Caco-2 (cell line): ENCODE results near the gene GULP1. TPM values are rescaled to one million over a fixed set of nuclear protein-coding genes. Genes with fewer than 3 reads are reported as not detected.

Source experiments
- BruUV-seq: library from RNA; stranded (reverse); fragments of 400-500 nt; replicated peaks from 2 replicates; lab custom pipeline; 2021; lab: Mats Ljungman, UMichigan
- CTCF ChIA-PET: fragments of 300-600 bp; sonication (Branson Sonifier 250); formaldehyde crosslinking; loops from one replicate; lab custom pipeline; 2022; ENCODE audit warnings: antibody characterized with exemption; lab: Charles Lee
- POLR2A ChIA-PET: fragments of 300-600 bp; sonication (Branson Sonifier 250); formaldehyde crosslinking; loops from one replicate; lab custom pipeline; 2022; ENCODE audit warnings: antibody characterized with exemption; lab: Charles Lee
- DNase-seq, 2 experiments: peaks; one replicate each; pipeline versions ENCODE4 v3.0.0 to v3.0.0-alpha.2; 2020 to 2022
- H3K27me3 ChIP-seq: replicated peaks from 2 replicates; pipeline ENCODE4 v1.6.0; 2011; ENCODE audit warnings: low read length; ENCODE audit not compliant: control insufficient read depth, insufficient read depth
- H3K36me3 ChIP-seq: 2 replicates; pipeline ENCODE4 v1.5.1; 2011; ENCODE audit warnings: low read length; ENCODE audit not compliant: control insufficient read depth, insufficient read depth
- H3K4me1 ChIP-seq: fragments of 250-450 bp; sonication (Bioruptor Pico); 2 replicates; pipeline ENCODE4 v1.5.1; 2020; ENCODE audit warnings: mild to moderate bottlenecking
- H3K4me3 ChIP-seq: 2 replicates; pipeline ENCODE4 v1.5.1; 2011; ENCODE audit warnings: low read depth, mild to moderate bottlenecking, control low read depth, low read length
- H3K9me3 ChIP-seq: fragments of 250-450 bp; sonication (Bioruptor Pico); 2 replicates; pipeline ENCODE4 v1.5.1; 2020; ENCODE audit warnings: mild to moderate bottlenecking, moderate library complexity
- H3K27ac Mint-ChIP-seq: one replicate; pipeline ENCODE4 v1.8.0; 2022; ENCODE audit warnings: mixed read lengths; ENCODE audit not compliant: unreplicated experiment
- H3K27me3 Mint-ChIP-seq: one replicate; pipeline ENCODE4 v1.8.0; 2022; ENCODE audit warnings: mixed read lengths; ENCODE audit not compliant: insufficient read depth, unreplicated experiment
- H3K36me3 Mint-ChIP-seq: one replicate; pipeline ENCODE4 v1.8.0; 2022; ENCODE audit warnings: mild to moderate bottlenecking, mixed read lengths; ENCODE audit not compliant: insufficient read depth, unreplicated experiment
- H3K4me1 Mint-ChIP-seq: one replicate; pipeline ENCODE4 v1.8.0; 2022; ENCODE audit warnings: low read depth, mixed read lengths; ENCODE audit not compliant: unreplicated experiment
- H3K4me3 Mint-ChIP-seq: one replicate; pipeline ENCODE4 v1.8.0; 2022; ENCODE audit warnings: mild to moderate bottlenecking, moderate library complexity, mixed read lengths; ENCODE audit not compliant: unreplicated experiment
- H3K9me3 Mint-ChIP-seq: one replicate; pipeline ENCODE4 v1.8.0; 2022; ENCODE audit warnings: mixed read lengths; ENCODE audit not compliant: unreplicated experiment
- intact Hi-C: fragments of 100-400 bp; cut with micrococcal nuclease; formaldehyde crosslinking; loops from one replicate; pipeline ENCODE4 v1.10.0; 2022; ENCODE audit not compliant: unreplicated experiment
- total RNA-seq: library from RNA; stranded (reverse); gene quantifications from 2 replicates; pipeline ENCODE4 v1.2.3, GENCODE V29; 2022
- TF ChIP-seq, protein P1 (sequence below), 2 experiments: fragments of 200-600 bp in 1 of 2; IDR thresholded peaks; 1 replicate in 1 of 2; 2 replicates in 1 of 2; pipeline versions ENCODE4 v1.5.1 to v1.8.0; 2011 to 2022; ENCODE audit warnings: antibody characterized with exemption in 1 of 2, control low read depth in 1 of 2, inconsistent platforms in 1 of 2, low read depth in 1 of 2, low read length in 1 of 2, mild to moderate bottlenecking in 1 of 2, moderate library complexity in 1 of 2; ENCODE audit not compliant: insufficient read depth in 1 of 2, severe bottlenecking in 1 of 2, unreplicated experiment in 1 of 2

GULP1 gene
- total RNA-seq, 1 experiment from 2014 or later, result 32.4 TPM

DNA sequence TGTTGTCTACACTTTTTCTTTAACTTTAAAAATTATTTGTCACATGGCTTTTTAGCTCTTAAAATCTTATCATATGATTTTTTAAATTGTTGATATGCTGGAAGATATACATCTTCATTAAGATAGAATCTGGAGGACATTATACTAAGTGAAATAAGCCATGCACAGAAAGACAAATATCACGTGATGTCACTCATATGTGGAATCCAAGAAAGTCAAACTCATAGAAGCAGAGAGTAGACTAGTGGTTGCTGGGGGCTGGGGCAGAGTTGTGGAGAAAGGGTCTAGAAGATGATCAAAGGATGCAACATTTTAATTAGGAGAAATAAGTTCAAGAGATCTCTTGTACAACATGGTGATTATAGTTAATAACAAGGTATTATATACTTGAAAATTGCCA lies 280.9 kb downstream of the GULP1 start:
- CTCF ChIA-PET, result no interaction called here
- peaks cover 7% of the 10 kb centered on the region; the same call in 1 of the 2 replicates for H3K4me1 ChIP-seq
- BruUV-seq, result no TSS peak
- TF ChIP-seq, protein P1, sequence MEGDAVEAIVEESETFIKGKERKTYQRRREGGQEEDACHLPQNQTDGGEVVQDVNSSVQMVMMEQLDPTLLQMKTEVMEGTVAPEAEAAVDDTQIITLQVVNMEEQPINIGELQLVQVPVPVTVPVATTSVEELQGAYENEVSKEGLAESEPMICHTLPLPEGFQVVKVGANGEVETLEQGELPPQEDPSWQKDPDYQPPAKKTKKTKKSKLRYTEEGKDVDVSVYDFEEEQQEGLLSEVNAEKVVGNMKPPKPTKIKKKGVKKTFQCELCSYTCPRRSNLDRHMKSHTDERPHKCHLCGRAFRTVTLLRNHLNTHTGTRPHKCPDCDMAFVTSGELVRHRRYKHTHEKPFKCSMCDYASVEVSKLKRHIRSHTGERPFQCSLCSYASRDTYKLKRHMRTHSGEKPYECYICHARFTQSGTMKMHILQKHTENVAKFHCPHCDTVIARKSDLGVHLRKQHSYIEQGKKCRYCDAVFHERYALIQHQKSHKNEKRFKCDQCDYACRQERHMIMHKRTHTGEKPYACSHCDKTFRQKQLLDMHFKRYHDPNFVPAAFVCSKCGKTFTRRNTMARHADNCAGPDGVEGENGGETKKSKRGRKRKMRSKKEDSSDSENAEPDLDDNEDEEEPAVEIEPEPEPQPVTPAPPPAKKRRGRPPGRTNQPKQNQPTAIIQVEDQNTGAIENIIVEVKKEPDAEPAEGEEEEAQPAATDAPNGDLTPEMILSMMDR (IDR thresholded peaks at IDR 0.05; ENCODE audit: insufficient read depth in 1 of 2, low read depth in 1 of 2, low read length in 1 of 2, severe bottlenecking in 1 of 2, unreplicated experiment in 1 of 2), result no peak
- intact Hi-C loops, result no loop called here
- Mint-ChIP-seq H3K36me3 (no peaks in the 10 kb centered on the region), H3K27ac (no peak overlapping the region), H3K9me3 (no peaks in the 10 kb centered on the region), H3K4me1 (no peaks in the 10 kb centered on the region), H3K4me3 (no peak overlapping the region), H3K27me3 (no peaks in the 10 kb centered on the region)
- DNase-seq, result no peak
- POLR2A ChIA-PET, result no interaction called here
- H3K36me3 ChIP-seq, result no peaks in the 10 kb centered on the region
- H3K9me3 ChIP-seq, result no peaks in the 10 kb centered on the region
- no peak overlapping the region for H3K4me3 ChIP-seq
- no peaks in the 10 kb centered on the region for H3K27me3 ChIP-seq

DNA sequence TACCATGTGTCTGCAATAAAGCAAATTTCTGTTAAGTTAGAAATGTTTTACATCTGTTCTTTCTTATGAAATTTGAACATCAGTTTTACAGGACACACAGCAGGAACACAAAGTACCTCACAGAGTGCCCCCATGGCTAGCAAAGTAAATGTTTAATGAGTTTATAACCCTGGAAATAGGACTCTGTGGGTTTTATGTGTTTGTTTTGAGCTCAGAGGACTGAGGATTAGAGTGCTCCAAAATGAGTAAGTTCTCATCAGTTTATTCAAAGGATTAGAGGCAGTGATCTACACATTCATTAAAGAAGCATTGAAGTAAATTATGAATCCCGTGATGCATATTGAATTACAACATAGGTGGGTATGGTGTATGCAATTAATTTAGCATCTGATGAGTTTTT lies 281.8 kb downstream of the GULP1 start:
- intact Hi-C loops, result no loop called here
- no TSS peak for BruUV-seq
- no peaks in the 10 kb centered on the region for H3K36me3 ChIP-seq
- H3K27me3 ChIP-seq, result no peaks in the 10 kb centered on the region
- no peak overlapping the region for H3K4me3 ChIP-seq
- no peaks in the 10 kb centered on the region for H3K9me3 ChIP-seq
- ChIA-PET POLR2A (no interaction called here), CTCF (no interaction called here)
- TF ChIP-seq, protein P1 (IDR thresholded peaks at IDR 0.05; ENCODE audit: insufficient read depth in 1 of 2, low read depth in 1 of 2, low read length in 1 of 2, severe bottlenecking in 1 of 2, unreplicated experiment in 1 of 2), result no peak
- Mint-ChIP-seq H3K27ac (no peak overlapping the region), H3K27me3 (no peaks in the 10 kb centered on the region), H3K36me3 (no peaks in the 10 kb centered on the region), H3K4me1 (no peaks in the 10 kb centered on the region), H3K9me3 (no peaks in the 10 kb centered on the region), H3K4me3 (no peak overlapping the region)
- peak in 1 of 2 experiments; percentile 7 for DNase-seq
- peaks cover 7% of the 10 kb centered on the region; the same call in 1 of the 2 replicates for H3K4me1 ChIP-seq

- TF ChIP-seq, protein P1 (IDR thresholded peaks at IDR 0.05; ENCODE audit: insufficient read depth in 1 of 2, low read depth in 1 of 2, low read length in 1 of 2, severe bottlenecking in 1 of 2, unreplicated experiment in 1 of 2), result no peak
- Histone ChIP-seq H3K4me3 (no peak overlapping the region), H3K27me3 (no peaks in the 10 kb centered on the region), H3K9me3 (no peaks in the 10 kb centered on the region), H3K4me1 (peaks cover 7% of the 10 kb centered on the region; the same call in 1 of the 2 replicates), H3K36me3 (no peaks in the 10 kb centered on the region)
- intact Hi-C loops, result no loop called here
- H3K4me3 Mint-ChIP-seq, result no peak overlapping the region
- BruUV-seq, result no TSS peak
- no peaks in the 10 kb centered on the region for H3K36me3 Mint-ChIP-seq
- ChIA-PET CTCF (no interaction called here), POLR2A (no interaction called here)
- no peak overlapping the region for H3K27ac Mint-ChIP-seq
- no peaks in the 10 kb centered on the region for H3K27me3 Mint-ChIP-seq
- H3K9me3 Mint-ChIP-seq, result no peaks in the 10 kb centered on the region
- DNase-seq, result no peak
- H3K4me1 Mint-ChIP-seq, result no peaks in the 10 kb centered on the region
These were observed 284.3 kb downstream of the GULP1 start for GRCh38 chr2:188576006-188576405.
